BLaER1 (cell line): ENCODE results near the gene UGT1A4.

Experiments
- H3K27ac ChIP-seq: shearing (Covaris generic); formaldehyde crosslinking; 2 replicates; pipeline ENCODE4 v1.8.1; 2022
- H3K27me3 ChIP-seq: shearing (Covaris generic); formaldehyde crosslinking; 2 replicates; pipeline ENCODE4 v1.8.1; 2022
- H3K36me3 ChIP-seq: shearing (Covaris generic); formaldehyde crosslinking; 2 replicates; pipeline ENCODE4 v1.8.1; 2022
- H3K4me1 ChIP-seq: shearing (Covaris generic); formaldehyde crosslinking; 2 replicates; pipeline ENCODE4 v1.8.1; 2022
- H3K4me2 ChIP-seq: shearing (Covaris generic); formaldehyde crosslinking; 2 replicates; pipeline ENCODE4 v1.8.1; 2022
- H3K4me3 ChIP-seq: shearing (Covaris generic); formaldehyde crosslinking; 2 replicates; pipeline ENCODE4 v1.8.1; 2022
- H3K9ac ChIP-seq: shearing (Covaris generic); formaldehyde crosslinking; 2 replicates; pipeline ENCODE4 v1.8.1; 2022
- H3K9me3 ChIP-seq: shearing (Covaris generic); formaldehyde crosslinking; 2 replicates; pipeline ENCODE4 v1.8.1; 2022
- H4K20me1 ChIP-seq: shearing (Covaris generic); formaldehyde crosslinking; 2 replicates; pipeline ENCODE4 v1.8.1; 2022
- Cebpa-rat ChIP-seq: shearing (Covaris generic); IDR thresholded peaks from 2 replicates; pipeline ENCODE4 v1.8.1; 2022

UGT1A4 gene

GRCh38 chr2:233807966-233808935 lies 89.7 kb downstream of the UGT1A4 start:
- H4K20me1 ChIP-seq, result no peaks in the 10 kb centered on the region
- no peaks in the 10 kb centered on the region for H3K9me3 ChIP-seq
- H3K4me2 ChIP-seq, result no peak overlapping the region
- no peak overlapping the region for H3K4me3 ChIP-seq
- no peaks in the 10 kb centered on the region for H3K27me3 ChIP-seq
- no peak overlapping the region for H3K27ac ChIP-seq
- no peak overlapping the region for H3K9ac ChIP-seq
- H3K36me3 ChIP-seq, result no peaks in the 10 kb centered on the region
- no peak for TF ChIP-seq Cebpa-rat
- no peaks in the 10 kb centered on the region for H3K4me1 ChIP-seq

- Histone ChIP-seq H3K27me3 (no peaks in the 10 kb centered on the region), H3K27ac (no peak overlapping the region), H3K4me2 (no peak overlapping the region), H3K9ac (no peak overlapping the region), H3K4me3 (no peak overlapping the region), H3K4me1 (no peaks in the 10 kb centered on the region), H3K9me3 (no peaks in the 10 kb centered on the region), H4K20me1 (no peaks in the 10 kb centered on the region), H3K36me3 (no peaks in the 10 kb centered on the region)
- no peak for TF ChIP-seq Cebpa-rat
Observed at GRCh38 chr2:233810385-233810784, 91.8 kb downstream of the UGT1A4 start.

GRCh38 chr2:233811087-233811486 lies 92.6 kb downstream of the UGT1A4 start:
- no peaks in the 10 kb centered on the region for H3K4me1 ChIP-seq
- no peaks in the 10 kb centered on the region for H3K27me3 ChIP-seq

GRCh38 chr2:233811732-233812131 lies 93.2 kb downstream of the UGT1A4 start:
- Histone ChIP-seq H3K27me3 (no peaks in the 10 kb centered on the region), H3K27ac (no peak overlapping the region), H3K9me3 (no peaks in the 10 kb centered on the region), H3K4me1 (peaks cover 5% of the 10 kb centered on the region), H3K4me3 (no peak overlapping the region), H3K9ac (no peak overlapping the region), H4K20me1 (no peaks in the 10 kb centered on the region), H3K4me2 (no peak overlapping the region), H3K36me3 (no peaks in the 10 kb centered on the region)
- no peak for TF ChIP-seq Cebpa-rat

More at GRCh38 chr2:233811087-233811486, 92.6 kb downstream of the UGT1A4 start:
- H3K4me2 ChIP-seq, result no peak overlapping the region
- no peaks in the 10 kb centered on the region for H3K9me3 ChIP-seq
- no peak overlapping the region for H3K9ac ChIP-seq
- no peaks in the 10 kb centered on the region for H4K20me1 ChIP-seq
- H3K36me3 ChIP-seq, result no peaks in the 10 kb centered on the region
- no peak for TF ChIP-seq Cebpa-rat
- no peak overlapping the region for H3K4me3 ChIP-seq
- H3K27ac ChIP-seq, result no peak overlapping the region

- no peaks in the 10 kb centered on the region for H3K9me3 ChIP-seq
- H3K27ac ChIP-seq, result no peak overlapping the region
- TF ChIP-seq Cebpa-rat, result no peak
- no peak overlapping the region for H3K9ac ChIP-seq
- H3K4me2 ChIP-seq, result no peak overlapping the region
- no peaks in the 10 kb centered on the region for H3K36me3 ChIP-seq
- H4K20me1 ChIP-seq, result no peaks in the 10 kb centered on the region
- peaks cover 20% of the 10 kb centered on the region for H3K4me1 ChIP-seq
- H3K4me3 ChIP-seq, result no peak overlapping the region
- H3K27me3 ChIP-seq, result no peaks in the 10 kb centered on the region
Observed at GRCh38 chr2:233813236-233814055, 94.9 kb downstream of the UGT1A4 start.

GRCh38 chr2:233814056-233814835 lies 95.7 kb downstream of the UGT1A4 start:
- Histone ChIP-seq H3K4me2 (no peak overlapping the region), H3K9me3 (no peaks in the 10 kb centered on the region), H3K9ac (no peak overlapping the region), H3K4me3 (no peak overlapping the region), H4K20me1 (no peaks in the 10 kb centered on the region), H3K4me1 (peaks cover 20% of the 10 kb centered on the region), H3K27ac (no peak overlapping the region), H3K27me3 (no peaks in the 10 kb centered on the region), H3K36me3 (no peaks in the 10 kb centered on the region)
- no peak for TF ChIP-seq Cebpa-rat

- Histone ChIP-seq H3K9ac (no peak overlapping the region), H3K9me3 (no peaks in the 10 kb centered on the region)
- no peak for TF ChIP-seq Cebpa-rat
Observed at GRCh38 chr2:233815861-233816260, 97.3 kb downstream of the UGT1A4 start.

GRCh38 chr2:233816334-233816733 lies 97.8 kb downstream of the UGT1A4 start:
- Histone ChIP-seq H3K36me3 (no peaks in the 10 kb centered on the region), H3K4me3 (no peak overlapping the region), H3K27ac (no peak overlapping the region), H3K27me3 (no peaks in the 10 kb centered on the region), H3K9ac (0 out of 2 replicates have a peak overlapping the region, but pooled peaks have one; percentile 57), H3K4me2 (peak overlapping the region; percentile 72), H3K9me3 (no peaks in the 10 kb centered on the region), H3K4me1 (peaks cover 20% of the 10 kb centered on the region), H4K20me1 (no peaks in the 10 kb centered on the region)
- TF ChIP-seq Cebpa-rat, result no peak

More at GRCh38 chr2:233815861-233816260, 97.3 kb downstream of the UGT1A4 start:
- Histone ChIP-seq H3K27me3 (no peaks in the 10 kb centered on the region), H3K36me3 (no peaks in the 10 kb centered on the region), H3K4me3 (no peak overlapping the region), H3K27ac (no peak overlapping the region), H3K4me2 (no peak overlapping the region), H3K4me1 (peaks cover 20% of the 10 kb centered on the region), H4K20me1 (no peaks in the 10 kb centered on the region)

GRCh38 chr2:233816771-233817170 lies 98.2 kb downstream of the UGT1A4 start:
- H4K20me1 ChIP-seq, result no peaks in the 10 kb centered on the region
- no peaks in the 10 kb centered on the region for H3K27me3 ChIP-seq
- no peak overlapping the region for H3K27ac ChIP-seq
- H3K4me1 ChIP-seq, result peaks cover 20% of the 10 kb centered on the region
- peak overlapping the region; percentile 72 for H3K4me2 ChIP-seq
- no peak for TF ChIP-seq Cebpa-rat
- no peaks in the 10 kb centered on the region for H3K9me3 ChIP-seq
- 0 out of 2 replicates have a peak overlapping the region, but pooled peaks have one; percentile 57 for H3K9ac ChIP-seq
- no peaks in the 10 kb centered on the region for H3K36me3 ChIP-seq
- no peak overlapping the region for H3K4me3 ChIP-seq
